BJ (cell line): ENCODE results near the gene CCL3. TPM values are rescaled to one million over a fixed set of nuclear protein-coding genes. Genes with fewer than 3 reads are reported as not detected.
"Not testable (repeated sequence)": the region's sequence is repeated elsewhere in the genome, so short reads cannot be mapped to it uniquely, and the experiment has no call there.

ENCODE experiments used
- CTCF ChIA-PET: fragments of 350-600 bp; formaldehyde crosslinking; extraction: SDS; loops from one replicate; lab custom pipeline; 2021; ENCODE audit warnings: antibody characterized with exemption, inconsistent platforms; lab: Yijun Ruan, JAX
- POLR2A ChIA-PET: fragments of 300-600 bp; sonication (Branson Sonifier 250); formaldehyde crosslinking; extraction: SDS; loops from one replicate; lab custom pipeline; 2021; ENCODE audit warnings: antibody characterized with exemption; lab: Charles Lee
- DNase-seq: peaks from one replicate; pipeline ENCODE4 v3.0.0-alpha.2; 2011; ENCODE audit warnings: low read depth
- H3K27me3 ChIP-seq: 2 replicates; pipeline ENCODE4 v1.6.0; 2011; ENCODE audit warnings: low read length; ENCODE audit not compliant: control insufficient read depth, insufficient read depth
- H3K36me3 ChIP-seq: 2 replicates; pipeline ENCODE4 v1.5.1; 2011; ENCODE audit warnings: low read length; ENCODE audit not compliant: control insufficient read depth, insufficient read depth
- H3K4me3 ChIP-seq: 2 replicates; pipeline ENCODE4 v1.5.1; 2011; ENCODE audit warnings: low read depth, mild to moderate bottlenecking, control low read depth, low read length
- polyA plus RNA-seq: library from polyadenylated mRNA; depleted of rRNA; stranded (reverse); fragments of >200 nt; gene quantifications from 2 replicates; pipeline ENCODE4 v1.2.3, GENCODE V29; 2011
- TF ChIP-seq, protein P1 (sequence below): IDR thresholded peaks from 2 replicates; pipeline ENCODE4 v1.5.1; 2011; ENCODE audit warnings: low read depth, mild to moderate bottlenecking, control low read depth, inconsistent platforms, low read length, moderate library complexity; ENCODE audit not compliant: insufficient read depth

CCL3 gene
- polyA plus RNA-seq, 1 experiment, result not detected

DNA sequence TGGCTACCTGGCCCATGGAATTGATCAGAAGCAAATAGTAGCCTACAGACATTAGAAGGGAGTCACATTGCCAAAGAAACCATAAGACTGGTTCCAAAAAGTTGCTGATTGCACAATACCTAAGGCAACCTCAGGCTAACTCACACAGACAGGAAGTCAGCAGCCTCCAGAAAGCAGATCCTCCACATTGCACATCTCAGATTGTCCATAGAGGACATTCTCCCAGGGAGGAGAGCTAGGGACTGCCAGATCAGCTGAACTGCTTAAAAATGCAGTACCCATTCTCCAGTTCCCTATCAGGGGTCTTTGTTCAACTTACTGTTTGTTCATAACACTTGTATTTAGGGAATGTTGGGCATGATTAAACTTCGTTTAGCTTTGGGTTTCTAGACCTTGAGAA is 4.2 kb downstream of the CCL3 start:
- Histone ChIP-seq H3K4me3 (no peak overlapping the region), H3K27me3 (no peaks in the 10 kb centered on the region; the same call in 1 of the 2 replicates), H3K36me3 (no peaks in the 10 kb centered on the region)
- TF ChIP-seq, protein P1, sequence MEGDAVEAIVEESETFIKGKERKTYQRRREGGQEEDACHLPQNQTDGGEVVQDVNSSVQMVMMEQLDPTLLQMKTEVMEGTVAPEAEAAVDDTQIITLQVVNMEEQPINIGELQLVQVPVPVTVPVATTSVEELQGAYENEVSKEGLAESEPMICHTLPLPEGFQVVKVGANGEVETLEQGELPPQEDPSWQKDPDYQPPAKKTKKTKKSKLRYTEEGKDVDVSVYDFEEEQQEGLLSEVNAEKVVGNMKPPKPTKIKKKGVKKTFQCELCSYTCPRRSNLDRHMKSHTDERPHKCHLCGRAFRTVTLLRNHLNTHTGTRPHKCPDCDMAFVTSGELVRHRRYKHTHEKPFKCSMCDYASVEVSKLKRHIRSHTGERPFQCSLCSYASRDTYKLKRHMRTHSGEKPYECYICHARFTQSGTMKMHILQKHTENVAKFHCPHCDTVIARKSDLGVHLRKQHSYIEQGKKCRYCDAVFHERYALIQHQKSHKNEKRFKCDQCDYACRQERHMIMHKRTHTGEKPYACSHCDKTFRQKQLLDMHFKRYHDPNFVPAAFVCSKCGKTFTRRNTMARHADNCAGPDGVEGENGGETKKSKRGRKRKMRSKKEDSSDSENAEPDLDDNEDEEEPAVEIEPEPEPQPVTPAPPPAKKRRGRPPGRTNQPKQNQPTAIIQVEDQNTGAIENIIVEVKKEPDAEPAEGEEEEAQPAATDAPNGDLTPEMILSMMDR, result no peak
- ChIA-PET POLR2A (no interaction called here), CTCF (interaction anchor here (0.8 kb wide), 1 partner anchor 18 kb away, joined by 4 read pairs; the partner anchor contains the start of gene CCL4)
- DNase-seq, result no peak

DNA sequence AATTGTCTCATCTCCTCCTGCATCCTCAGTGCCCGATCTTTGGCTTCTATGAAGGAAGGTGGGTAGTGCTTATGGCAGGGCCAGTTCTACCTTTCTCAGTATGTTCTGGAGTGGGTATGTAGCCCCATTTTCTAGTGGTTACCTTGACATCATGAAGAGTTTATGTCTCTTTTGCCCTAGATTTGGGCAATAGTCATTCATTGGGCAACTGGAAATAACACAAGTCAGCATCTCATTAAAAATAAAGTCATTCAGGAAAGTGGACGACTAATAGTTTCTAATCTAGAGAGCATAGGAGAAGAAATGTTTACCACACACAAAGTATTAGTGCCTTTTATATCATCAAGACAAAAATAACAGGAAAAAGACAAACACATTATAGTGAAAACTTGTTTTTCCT is 6.3 kb downstream of the CCL3 start:
- H3K36me3 ChIP-seq, DNase-seq, H3K4me3 ChIP-seq, H3K27me3 ChIP-seq, POLR2A ChIA-PET: not testable (repeated sequence)
- CTCF ChIA-PET, result interaction anchor here (1.2 kb wide), 1 partner anchor 13 kb away, joined by 3 read pairs; no protein-coding TSS in a partner anchor

DNA sequence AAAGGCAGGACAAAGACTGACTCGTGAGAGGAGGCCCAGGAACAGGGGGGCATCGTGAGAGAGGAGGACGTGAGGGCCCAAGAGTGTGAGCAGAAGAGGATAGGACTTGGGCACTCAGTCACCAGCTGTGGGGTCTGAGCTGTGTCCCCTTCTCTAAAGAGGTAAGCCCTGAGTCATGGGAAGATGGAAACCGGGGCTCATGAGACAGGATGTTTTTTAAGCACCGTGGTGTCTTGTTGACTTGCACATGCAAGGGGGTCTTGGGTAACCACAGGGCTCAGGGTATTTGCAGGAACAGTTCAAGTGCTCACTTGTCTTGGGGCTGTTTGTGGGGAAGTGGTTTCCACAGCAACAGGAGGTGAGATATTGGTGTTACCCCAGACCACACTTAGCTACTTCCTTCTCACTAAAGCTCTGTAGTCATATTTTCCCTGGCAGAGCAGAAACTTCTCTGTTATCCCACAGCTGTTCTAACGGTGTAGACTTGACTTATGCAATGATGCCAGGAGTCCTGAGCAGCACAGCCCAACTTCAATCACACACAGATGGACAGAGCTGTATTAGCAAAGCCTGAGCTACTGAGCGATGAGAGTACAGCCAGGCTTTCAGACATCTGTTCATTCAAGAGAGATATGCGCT is 7.3 kb downstream of the CCL3 start:
- DNase-seq, POLR2A ChIA-PET, H3K4me3 ChIP-seq, H3K36me3 ChIP-seq, H3K27me3 ChIP-seq: not testable (repeated sequence)
- CTCF ChIA-PET, result interaction anchor here (1.2 kb wide), 1 partner anchor 12 kb away, joined by 3 read pairs; no protein-coding TSS in a partner anchor

DNA sequence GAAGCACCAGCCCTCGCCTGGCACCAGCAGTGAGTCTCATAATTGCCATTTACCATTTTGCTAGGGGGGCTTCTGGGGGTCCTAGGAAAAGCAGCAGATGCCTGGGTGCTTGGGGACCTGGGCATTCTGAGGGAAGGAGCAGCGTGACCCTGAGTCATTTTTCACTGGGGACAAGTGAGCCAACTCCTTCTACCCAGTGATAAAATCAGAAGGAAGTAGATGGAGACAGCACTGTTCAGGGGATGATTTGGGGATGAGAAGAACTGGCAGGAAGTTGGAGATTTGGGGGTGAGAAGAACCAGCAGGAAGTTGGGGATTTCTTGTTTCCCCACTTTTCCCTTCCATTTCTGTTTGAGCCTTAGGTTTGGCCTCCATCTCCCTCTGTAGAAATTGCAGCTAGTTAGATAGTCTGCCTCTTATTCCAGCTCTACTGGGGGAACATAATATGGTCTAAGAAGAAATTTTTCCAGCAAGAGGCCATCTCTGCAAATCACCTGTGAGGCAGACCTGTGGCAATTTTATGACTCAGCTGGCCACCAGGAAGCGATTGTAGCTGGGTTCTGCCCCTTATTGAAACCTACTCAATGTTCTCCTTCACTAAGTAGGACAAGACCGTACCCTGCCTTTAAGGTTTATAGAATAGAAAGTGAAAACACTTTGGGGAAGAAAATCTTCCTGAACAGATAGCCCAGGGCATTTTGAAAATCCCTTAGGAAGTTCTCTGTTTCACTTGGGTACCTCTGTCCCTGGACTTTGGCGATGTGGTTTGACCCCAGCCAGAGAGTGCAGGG is 8.1 kb downstream of the CCL3 start:
- POLR2A ChIA-PET, H3K36me3 ChIP-seq, H3K27me3 ChIP-seq, CTCF ChIA-PET, DNase-seq, H3K4me3 ChIP-seq: not testable (repeated sequence)

DNA sequence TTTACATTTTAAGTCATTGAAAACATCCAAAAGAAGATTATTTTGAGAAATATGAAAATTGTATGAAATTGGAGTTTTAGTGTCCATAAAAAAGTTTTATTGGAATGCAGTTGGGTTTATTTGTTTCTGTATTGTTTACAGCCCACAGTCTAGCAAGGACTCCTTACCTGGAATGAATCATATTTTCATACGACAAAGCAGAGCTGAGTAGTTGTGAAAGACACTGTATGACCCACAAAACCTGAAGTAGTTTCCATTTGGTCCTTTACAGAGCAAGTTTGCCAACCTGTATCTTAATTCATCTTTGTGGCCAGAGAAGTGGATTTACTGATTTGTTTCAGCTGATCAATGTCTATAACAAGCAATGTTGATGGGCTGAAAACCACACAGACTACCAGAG is 15.6 kb downstream of the CCL3 start:
- CTCF ChIA-PET, result interaction anchor here (1.4 to 2.7 kb wide), 2 partner anchors 53 to 105 kb away, joined by 3 to 13 read pairs; no protein-coding TSS in a partner anchor
- Histone ChIP-seq H3K27me3 (peaks cover 2% of the 10 kb centered on the region; the same call in 1 of the 2 replicates), H3K36me3 (no peaks in the 10 kb centered on the region), H3K4me3 (no peak overlapping the region)
- TF ChIP-seq, protein P1, result no peak
- DNase-seq, result no peak
- POLR2A ChIA-PET, result no interaction called here

DNA sequence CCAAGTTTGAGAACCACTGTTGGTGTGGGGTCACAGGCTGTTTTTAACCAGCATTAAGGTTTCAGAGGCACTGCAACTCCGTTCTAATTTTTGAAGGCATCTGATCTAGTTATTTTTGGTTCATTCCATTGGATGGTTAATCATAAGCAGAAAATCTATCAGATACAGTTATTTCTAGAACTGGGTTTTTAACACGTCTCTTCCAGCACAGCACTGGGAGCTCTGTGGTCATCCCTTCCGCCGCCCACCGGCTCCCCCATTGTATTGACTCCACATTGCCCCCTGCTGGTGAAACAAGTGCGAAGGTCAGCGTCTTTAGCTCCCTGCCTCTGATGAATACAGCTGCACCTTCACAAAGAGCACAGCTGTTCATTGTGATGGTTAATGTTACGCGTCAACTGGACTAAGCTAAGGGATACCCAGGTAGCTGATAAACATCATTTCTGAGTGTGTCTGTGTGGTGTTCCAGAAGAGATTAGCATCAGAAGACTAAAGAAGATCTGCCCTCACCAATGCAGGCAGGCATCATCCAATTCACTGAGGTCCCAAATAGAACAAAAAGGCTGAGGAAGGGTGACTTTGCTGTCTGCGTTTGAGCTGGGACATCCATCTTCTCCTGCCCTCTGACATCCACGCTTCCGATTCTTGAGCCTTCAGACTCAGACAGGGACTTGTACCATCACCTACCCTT is 17.4 kb downstream of the CCL3 start:
- Histone ChIP-seq H3K36me3 (no peaks in the 10 kb centered on the region), H3K4me3 (no peak overlapping the region), H3K27me3 (peaks cover 2% of the 10 kb centered on the region; the same call in 1 of the 2 replicates)
- DNase-seq, result no peak
- POLR2A ChIA-PET, result no interaction called here
- TF ChIP-seq, protein P1, result peak; percentile 51
- CTCF ChIA-PET, result interaction anchor here (1.0 to 2.7 kb wide), 4 partner anchors 13 to 103 kb away, joined by 3 to 13 read pairs (median 4); no protein-coding TSS in a partner anchor
